COLO668 (cell line): ENCODE results near the gene UBR4.

Experiments used
- DNase-seq: peaks from one replicate; lab custom pipeline; 2025; ENCODE audit not compliant: unreplicated experiment; lab: John Stamatoyannopoulos, UW

Gene UBR4

DNA sequence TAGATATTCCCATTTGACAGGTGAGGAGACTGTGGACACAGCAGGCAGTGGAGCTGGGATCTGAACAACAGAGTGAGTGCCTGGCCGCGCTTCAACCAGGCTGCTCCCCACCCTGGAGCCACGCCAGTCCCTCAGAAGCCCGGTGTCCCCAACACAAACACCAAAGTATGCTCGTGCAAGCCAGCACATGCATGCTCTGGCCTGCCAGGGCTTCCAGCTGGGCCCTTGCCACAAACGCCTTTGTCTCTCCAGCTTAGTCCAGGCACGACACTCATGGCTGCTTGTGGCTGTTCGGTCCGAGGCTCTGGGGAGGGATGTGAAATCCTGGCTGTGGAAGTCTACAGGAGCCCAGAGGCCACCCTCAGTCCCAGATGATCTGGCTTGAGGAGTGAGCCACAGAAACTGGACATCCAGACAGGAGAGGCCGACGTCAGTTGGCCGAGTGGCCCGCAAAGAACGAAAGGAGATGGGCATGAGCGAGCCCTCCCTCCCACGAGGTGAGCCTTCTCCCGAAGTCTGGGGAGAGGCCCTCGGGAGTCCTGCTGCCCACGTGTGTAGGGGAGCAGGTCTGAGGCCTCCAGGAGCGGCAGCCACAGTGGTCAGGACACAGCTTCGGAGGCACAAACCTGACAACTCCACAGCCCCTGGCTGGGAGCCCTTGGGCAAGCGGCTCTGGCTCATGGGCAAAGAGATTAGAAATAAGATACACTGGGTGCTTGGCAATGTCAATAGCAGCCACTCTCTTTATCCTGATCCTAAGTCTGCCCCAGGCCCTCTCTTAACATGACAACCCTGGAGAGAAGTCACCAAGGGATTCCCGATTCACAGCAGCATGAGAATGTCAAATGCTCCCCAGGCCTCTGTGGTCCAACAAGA is 136.5 kb downstream of the UBR4 start:
- no peak for DNase-seq

DNA sequence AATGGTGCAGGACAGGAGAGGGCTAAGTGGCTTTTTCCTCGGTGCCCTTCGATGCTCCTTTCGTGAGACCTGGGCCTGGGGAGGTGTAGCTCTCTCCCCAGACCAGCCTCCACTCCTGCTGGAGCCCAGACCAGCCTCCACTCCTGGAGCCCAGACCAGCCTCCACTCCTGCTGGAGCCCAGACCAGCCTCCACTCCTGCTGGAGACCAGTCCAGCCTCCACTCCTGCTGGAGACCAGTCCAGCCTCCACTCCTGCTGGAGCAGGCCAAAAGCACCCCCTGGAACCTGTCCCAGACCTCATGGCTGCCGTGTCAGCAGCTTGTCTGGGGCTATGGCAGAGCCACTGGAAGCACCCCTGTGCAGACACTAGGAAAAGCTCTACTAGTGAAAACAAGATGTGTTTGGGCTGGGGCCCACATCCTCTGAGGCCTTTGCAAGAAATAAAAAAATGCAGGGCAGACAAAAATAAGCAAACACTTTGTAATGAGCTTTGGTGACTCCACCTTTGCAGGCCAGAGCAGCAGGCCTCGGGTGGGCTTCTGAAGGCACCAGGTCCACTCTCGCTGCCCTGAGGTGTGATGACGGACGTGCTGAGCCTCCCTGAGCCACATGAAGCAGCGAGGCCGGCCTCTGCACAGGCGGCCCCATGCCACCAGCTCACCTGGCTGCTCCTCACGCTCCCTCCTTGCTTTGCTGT is 137.6 kb downstream of the UBR4 start:
- no peak for DNase-seq

DNA sequence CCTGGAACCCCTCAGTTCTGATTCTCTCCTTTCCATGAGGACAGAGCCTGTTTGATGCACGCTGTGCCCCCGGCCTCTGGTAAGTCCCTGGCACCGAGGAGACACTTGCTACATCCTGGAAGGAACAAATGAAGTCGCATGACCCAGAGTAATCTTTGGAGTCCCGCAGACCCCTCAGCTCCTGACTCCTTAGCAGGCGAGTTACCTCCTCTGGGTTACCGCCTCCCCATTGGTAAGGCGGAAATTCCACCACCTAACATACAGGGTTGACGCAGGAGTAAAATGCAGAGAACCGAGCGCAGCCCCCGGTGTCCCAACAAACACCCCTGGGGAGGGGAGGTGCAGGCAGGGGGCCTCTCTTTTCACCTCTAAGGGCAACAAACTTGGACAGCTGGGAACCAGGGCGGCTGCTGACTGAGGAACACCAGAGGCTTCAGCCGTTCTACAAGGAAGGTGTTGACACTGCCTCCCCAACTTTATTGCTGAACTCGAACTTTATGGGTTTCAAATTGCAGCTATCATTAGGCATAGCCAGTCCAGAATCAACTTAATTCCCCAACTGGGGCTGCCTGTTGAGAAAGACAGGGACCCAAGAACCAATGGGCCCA is 138.3 kb downstream of the UBR4 start:
- no peak for DNase-seq

DNA sequence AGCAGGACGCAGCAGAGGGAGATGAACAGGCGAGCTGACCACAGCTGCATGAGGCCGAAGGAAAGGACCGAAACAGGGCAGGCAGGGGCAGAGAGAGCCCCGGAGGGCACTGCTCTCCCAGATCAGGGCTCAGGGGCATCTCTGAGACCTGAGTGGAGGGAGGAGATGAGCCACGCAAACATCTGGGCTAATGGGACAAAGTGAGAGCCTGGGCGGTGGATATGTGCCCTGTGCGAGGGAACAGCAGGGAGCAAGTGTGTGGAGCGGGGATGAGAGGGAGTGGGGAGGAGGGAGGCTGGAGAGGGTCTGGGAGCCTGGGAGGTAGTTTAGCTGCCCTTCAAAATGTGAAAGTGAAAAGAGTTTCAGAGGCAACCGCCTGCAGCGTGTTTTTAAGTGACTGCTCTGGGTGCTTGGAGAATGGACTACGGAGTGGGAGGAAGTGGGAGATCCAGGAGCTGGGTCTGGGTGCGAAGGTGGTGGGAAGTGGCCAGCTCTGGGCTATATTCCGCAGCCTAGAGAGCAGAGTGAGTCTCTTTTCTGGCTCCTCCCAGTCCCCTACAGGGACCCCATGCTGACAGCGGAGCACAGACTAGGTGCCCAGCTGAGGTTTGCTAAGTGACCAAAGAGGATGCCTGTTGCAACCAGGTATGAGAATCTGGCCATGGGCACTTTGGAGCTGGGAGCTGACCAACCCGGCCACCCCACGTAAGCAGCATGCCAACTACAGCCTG is 139.0 kb downstream of the UBR4 start:
- no peak for DNase-seq

DNA sequence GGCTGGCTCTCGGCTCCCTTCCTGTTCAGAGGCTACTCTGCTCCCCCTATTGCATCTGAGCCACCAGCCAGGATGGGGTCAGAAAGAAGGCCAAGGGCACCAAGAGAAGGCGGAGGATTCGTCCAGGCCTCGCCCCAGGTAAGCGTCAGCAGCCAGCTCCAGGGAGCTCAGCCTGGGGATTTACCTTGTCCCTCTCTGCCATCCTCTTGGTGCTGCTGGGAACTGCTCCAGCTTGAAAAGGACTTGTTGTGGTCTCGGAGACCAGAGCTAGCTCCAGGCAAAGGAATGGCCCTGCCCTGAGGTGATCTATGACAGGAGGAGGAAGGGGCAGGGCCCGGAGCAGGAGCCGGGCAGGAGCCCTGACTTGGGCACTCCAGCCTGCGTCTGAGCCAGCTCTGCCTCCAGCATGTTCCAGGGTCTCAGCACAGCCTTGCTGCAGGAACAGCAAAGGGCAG is 139.8 kb downstream of the UBR4 start:
- DNase-seq, result no peak

DNA sequence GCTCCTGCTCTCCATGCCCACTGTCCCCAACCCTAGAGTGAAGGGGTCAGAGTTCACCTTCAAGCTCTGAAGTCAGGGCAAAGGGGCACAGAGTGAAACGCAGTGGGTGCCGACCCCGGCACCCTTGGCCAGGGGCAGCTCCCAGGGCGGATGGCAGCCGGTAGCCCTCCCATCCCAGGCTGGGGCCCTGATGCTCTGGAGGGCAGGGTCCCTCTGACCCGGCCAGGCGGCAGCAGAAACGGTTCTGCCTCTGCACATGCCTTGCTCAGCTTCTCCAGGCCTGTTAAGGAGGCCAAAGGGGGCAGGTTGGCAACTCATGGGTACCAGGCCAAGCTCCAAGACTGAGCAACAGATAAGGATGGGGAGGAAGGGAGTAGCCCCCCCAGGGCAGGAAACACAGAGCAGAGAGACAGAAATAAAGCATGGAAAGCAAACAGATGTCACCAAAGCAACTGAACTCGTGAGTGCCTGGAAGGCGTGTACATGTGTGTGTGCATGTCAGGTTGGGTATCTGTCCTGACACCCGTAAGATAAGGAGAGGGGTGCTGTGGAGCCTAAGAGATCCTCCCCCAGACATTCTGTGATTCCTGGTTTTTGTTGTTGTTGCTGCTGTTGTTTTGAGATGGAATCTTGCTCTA is 141.3 kb downstream of the UBR4 start:
- DNase-seq, result peak; percentile 32

DNA sequence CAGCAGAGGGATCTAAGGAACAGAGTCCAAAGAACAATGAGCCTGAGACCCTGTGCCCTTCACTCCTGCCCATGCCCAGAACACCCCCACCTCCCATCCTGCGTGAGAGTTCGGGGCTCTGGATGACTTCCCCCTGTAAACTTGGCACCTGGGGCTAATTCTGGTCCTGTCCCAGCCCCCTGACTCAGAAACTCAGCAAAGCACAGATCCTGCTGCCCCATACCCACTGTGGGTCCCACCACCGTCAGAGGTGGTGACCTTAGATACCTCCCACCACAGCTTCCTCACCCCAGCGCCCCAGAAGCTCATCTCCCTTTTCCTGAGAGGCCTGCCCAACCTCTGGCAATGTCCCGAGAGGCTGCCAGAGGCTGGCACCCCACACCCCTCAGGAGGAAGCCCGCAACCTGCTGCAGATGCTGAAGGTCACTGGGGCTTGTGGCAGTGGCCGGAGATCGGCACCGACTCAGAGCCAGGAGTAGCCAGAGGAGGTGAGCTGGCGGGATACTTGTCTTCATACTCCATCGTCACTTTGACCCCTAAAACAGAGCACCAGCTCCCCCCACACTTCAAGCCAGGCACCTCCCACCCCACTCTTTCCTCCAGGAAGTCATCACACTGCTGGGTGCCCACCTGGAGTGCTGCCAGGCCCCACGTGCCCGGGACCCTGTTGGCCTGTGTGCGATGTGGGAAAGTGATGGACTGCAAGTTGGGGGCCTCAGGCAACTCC is 142.0 kb downstream of the UBR4 start:
- DNase-seq, result no peak

DNA sequence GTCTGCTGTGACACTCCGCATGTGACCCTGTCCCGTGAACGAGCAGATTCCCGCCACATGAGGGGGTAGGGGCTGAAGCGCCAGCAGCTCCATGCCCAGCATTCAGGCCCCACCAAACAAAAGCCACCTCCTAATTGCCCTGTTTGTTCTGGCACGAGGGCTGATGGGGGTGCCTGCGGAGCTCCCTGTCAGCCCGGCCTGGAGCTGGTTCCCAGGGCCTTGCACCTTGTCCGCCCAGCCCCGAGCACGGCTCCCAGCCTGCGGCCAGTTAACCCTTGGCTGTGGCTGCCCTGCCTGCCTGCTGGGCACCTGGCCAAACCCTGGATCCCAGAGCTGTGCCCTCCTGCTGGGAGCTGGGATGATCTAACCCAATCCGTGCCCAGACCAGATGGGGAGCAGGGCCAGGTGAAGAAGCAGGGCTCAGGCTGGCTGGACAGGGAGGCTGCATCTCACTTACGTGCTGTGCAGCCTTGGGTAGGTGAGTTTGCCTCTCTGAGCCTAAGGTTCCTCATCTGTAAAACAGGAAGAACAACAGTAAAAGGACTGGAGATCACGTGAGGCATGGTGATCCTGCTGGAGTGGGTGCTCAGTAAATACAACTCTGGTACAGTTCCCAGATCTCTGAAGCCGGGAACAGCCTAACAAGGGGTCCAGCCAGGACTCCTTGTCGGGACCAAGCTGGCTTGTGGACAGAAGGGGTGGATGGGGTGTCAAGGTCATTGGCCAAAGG is 142.7 kb downstream of the UBR4 start:
- peak; percentile 91 for DNase-seq

DNA sequence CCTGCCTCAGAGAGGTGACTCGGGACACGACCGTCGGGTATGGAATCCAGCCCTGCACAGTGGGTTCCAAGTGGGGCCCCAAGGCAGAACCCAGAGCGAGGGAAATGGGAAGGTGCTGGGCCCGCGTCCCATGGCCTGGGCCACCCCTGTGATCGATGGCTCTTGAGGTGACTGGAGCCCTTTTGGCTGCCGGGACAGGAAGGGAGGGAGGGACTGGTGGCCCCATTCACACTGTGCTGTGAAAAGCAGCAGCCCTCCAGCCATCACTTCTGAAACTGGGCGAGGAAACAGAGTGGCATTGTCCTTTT is 143.2 kb downstream of the UBR4 start:
- no peak for DNase-seq

DNA sequence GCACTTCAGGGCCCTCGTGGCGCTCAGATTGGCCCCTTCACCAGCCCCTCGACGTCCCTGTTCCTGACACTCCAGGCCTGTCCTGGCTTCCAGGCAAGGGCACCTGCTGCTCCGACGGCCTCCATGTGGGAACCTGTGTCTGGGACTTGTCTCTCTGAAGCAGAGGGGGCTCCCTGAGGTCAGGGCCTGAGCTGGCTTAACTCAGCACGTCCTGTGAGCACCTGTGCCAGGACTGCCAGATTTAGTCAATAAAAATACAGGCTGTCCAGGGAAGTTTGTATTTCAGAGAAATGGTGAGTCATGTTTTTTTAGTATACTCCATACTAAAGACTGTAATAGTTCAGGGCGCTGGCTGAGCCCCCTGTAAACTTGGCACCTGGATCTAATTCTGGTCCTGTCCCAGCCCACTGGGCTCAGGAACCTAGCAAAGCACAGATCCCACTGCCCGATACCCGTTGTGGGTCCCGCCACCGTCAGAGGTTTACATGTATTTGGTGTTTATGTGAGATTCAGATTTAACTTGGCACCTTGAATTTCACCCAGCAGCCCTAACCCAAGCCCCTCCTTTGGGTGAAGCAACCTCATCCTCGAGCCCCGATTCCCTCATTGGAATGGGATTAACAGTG is 143.7 kb downstream of the UBR4 start:
- DNase-seq, result peak; percentile 74

DNA sequence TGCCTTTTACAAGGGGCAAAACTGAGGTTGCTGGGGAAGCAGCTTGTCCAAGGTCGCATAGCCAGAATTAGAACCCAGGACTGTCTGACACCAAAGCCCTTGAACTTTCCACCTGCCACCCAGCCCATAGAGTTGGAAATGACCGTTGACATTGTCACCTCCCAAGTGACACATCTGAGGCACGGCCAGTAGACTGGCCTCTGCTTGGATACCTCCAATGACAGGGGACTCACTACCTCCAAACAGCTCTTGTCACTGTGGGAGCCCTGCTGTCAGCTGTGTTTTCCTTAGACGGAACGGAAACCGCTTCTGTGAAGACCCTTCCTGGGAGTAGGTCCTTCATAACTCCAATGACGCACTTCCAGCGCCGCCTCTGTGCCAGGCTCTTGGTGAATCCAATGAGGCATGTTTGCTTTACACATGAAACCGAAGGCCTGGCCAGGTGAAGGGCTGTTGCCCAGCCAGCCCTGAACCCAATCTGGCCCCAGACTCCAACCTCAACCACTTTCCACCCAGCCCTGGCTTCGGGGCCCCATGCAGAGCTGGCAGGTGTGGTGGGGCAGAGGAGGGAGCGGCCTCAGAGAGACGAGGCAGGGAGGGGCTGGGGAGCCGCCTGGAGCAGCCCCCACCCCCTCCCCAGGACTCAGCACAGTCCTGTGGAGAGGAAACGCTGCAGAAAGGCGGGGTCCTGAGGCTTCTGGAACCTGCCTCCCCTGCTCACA is 144.4 kb downstream of the UBR4 start:
- DNase-seq, result peak; percentile 74

DNA sequence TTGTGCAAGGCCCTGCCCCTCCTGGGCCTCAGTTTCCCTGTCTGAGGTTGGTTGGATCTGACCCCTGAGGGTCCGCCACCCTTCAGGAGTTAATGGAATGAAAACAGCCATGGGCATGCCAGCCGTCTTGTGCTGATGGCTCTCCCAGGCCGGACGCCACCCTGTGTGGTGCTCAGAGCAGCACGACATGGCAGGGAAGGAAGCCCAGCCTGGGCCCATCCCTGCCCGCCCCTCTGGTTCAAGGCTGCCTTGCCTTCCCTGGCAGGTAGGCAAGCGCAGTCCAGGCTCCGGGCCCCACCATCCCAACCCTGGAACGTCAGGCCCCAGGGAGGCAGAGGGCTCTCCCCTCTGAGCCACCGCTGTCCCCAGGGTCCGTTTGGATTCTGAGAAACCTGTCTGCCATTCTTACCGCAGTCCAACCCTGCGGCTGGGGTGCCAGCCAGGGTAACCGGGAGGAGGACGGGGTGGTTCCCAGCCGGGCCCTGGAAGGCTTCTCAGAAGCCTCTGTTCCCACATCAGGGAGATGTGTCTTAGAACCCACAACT is 145.1 kb downstream of the UBR4 start:
- DNase-seq, result no peak

DNA sequence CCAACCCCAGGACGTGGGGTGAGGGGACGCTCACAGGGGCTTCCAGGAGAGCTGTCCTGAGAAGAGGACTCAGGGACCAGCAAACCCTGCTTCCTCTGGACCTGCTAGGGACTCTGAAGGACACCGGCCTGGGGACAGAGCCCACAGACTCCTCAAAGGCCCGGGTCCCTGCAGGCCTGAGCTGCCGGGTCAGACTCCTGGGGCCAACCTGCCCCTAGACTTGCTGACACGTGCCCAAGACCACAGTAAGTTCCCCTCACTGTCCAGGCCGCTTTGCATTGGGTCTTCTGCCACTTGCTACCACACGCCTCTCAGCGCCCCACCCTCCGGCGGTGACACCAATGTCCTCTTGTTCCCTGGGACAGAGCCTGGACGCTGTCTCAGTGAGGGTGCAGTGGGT is 146.9 kb downstream of the UBR4 start:
- no peak for DNase-seq

DNA sequence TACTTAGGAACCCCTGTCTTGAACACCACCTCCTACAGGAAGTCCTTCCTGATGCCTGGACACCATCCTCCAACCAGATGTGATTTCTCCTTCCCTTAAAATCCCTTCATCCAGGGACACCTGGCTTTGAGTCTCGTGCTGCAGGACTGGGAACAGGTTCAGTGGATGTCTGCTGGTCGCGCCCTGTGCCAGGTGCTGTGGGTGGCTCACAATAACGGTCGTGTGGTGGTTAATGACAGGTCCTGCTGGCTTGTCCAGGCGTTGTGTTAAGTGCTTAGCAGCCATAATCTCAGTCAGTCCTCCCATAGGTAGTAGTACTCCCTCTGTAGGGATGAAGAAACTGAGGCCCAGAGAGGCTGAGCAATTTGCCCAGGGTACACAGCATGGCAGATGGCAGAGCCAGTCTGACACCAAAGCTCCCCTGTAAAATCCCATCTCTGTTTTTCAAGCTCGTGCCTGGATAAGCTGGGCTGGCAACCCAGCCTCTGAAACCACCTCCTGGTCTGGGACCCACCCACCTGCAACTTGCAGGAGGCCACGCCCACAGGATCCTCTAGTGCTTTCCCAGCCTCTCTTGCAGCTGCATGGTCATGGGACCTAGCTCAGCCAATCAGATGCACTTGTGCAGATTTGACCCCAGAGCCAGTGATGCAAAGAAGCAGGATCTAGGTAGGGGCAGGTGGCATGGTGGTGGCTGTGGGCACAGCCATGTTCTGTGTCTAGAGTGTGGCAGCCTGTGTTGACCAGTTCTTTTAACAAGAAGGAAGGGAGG is 147.6 kb downstream of the UBR4 start:
- DNase-seq, result peak; percentile 39

DNA sequence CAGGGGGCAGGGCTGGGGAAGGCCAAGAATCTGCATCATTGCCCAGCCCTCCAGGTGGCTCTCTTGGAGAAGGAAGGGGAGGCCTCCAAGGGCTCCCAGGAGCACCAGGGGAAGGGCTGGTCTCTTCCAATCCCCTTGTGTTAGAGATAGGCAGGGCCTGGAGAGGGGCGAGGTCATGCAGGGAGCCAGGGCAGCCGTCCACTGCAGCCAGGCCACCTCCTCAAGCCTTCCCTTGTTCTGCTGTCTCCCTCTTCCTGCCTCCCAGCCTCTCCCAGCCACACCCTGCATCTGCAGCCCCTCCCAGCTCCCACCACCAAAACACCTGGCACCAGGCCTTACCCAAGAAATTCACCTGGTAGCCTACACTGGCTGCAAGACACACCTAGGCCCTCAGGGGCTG is 148.3 kb downstream of the UBR4 start:
- DNase-seq, result no peak

DNA sequence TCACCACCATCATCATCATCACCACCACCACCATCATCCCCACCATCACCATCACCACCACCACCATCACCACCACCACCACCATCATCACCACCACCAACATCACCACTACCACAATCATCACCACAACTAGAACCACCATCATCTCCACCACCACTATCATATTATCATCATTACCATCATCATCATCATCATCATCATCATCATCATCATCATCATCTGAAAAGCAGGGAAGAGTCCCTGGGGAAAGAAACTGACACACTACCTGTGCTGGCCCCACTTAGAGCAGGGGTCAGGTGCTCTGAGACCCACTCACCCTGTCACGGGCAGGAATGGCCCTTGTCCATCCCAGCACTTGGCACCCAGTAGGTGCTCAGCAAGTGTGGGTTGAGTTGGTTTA is 148.7 kb downstream of the UBR4 start:
- DNase-seq, result no peak

DNA sequence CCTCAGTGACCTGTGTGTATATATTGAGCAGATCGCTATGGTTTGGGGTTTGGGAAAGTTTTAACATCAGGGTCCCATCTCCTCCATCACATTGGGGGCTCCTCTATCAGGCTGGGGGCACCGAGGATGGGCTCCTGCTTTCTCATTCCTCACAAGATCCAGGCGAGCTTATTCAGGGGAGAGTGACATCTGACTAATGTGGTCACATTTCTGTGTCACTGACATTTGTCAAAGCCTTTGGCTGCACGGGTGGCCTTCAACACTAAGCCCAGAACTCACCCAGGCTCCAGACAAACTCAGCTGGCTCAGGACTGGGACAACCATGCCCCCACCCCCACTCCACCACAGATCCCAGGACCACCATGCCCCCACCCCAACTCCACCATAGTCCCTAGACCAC is 150.3 kb downstream of the UBR4 start:
- no peak for DNase-seq

DNA sequence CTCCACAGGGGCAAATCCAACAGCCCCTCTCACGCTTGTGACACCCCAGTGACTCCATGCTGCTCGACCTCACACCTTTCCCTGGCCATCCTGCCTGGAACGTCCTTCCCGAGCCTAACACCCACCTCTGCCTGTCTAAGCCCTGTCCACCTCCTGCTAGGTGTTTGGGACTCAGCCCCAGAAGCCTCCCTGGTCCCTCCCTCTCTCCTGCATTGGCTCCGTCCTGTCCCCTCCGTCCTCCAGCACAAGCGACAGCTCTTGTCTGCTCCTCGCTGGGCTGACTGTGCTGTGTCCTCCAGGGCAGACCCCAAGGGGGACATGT is 151.6 kb downstream of the UBR4 start:
- no peak for DNase-seq
